Ectodermal cell (in vitro differentiated cells): ENCODE data around the gene ANTXRL.
"Not testable (repeated sequence)": the region's sequence is repeated elsewhere in the genome, so short reads cannot be mapped to it uniquely, and the experiment has no call there.

Experiments
- H3K27ac ChIP-seq: 2 replicates; pipeline ENCODE4 v1.7.0; 2013; ENCODE audit warnings: mild to moderate bottlenecking, low read depth, low read length; ENCODE audit not compliant: insufficient read depth, poor library complexity, severe bottlenecking
- H3K27me3 ChIP-seq: 2 replicates; pipeline ENCODE4 v1.7.0; 2013; ENCODE audit warnings: mild to moderate bottlenecking, low read length; ENCODE audit not compliant: insufficient read depth, control insufficient read depth, poor library complexity, severe bottlenecking
- H3K36me3 ChIP-seq: one replicate; pipeline ENCODE4 v1.7.0; 2013; ENCODE audit warnings: low read length; ENCODE audit not compliant: control insufficient read depth, insufficient read depth
- H3K4me1 ChIP-seq: one replicate; pipeline ENCODE4 v1.7.0; 2013; ENCODE audit warnings: low read length; ENCODE audit not compliant: control insufficient read depth, insufficient read depth
- H3K4me3 ChIP-seq: 2 replicates; pipeline ENCODE4 v1.7.0; 2013; ENCODE audit warnings: low read depth, low read length, control low read depth; ENCODE audit not compliant: insufficient read depth
- H3K9me3 ChIP-seq: 2 replicates; pipeline ENCODE4 v1.7.0; 2013; ENCODE audit warnings: mild to moderate bottlenecking, low read length, moderate library complexity; ENCODE audit not compliant: control insufficient read depth
- WGBS, 2 experiments: methylation state at CpG; one replicate each; pipeline ENCODE4 v1.1.7; 2013; ENCODE audit warnings: missing lambda C conversion rate in 2 of 2; 5-methylcytosine and 5-hydroxymethylcytosine counted together

ANTXRL gene

DNA sequence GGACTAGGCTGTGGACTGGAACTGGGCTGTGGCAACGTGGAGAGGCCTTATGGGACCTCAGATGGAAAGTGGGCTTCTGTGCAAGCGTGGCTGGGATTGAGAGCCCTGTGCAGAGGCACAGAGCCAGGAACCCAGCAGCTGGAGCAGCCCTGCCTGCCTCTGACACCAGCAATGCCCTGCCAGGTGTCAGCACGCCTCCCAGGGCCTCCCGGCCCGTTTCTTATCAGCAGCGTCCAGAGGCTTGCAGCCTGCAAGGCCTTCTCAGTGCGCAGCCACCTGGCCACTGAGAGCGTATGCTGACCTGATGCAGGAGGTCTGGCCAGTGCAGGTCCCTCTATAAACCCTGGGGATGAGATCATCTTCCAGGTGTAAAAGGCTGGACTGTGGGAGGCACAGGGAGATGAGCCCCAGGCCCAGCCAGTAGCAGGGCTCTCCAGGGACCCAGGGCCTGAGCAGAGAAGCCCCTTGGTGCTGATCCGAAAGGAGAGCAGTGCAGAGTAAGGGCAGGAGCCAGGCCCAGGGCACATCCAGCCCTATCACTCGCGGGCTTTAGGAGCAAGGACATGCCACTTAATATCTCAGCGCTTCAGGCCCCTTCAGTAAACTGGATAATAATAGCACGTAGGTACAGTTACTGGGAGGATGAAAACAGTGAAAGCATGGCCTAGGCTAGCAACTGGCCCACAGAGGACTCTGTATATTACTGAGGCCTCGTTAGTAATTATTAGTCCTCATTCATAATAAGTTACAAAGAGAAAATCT lies 38.8 kb upstream of the ANTXRL start:
- 83 to 85% methylated on average over 14 of the region's 14 CpGs for WGBS, 2 experiments
- no peaks in the 10 kb centered on the region for H3K36me3 ChIP-seq
- H3K27me3 ChIP-seq: no peaks in the 10 kb centered on the region
- no peak overlapping the region for H3K27ac ChIP-seq
- no peak overlapping the region for H3K4me3 ChIP-seq
- H3K4me1 ChIP-seq: no peaks in the 10 kb centered on the region
- no peaks in the 10 kb centered on the region for H3K9me3 ChIP-seq

- Histone ChIP-seq H3K27ac (no peak overlapping the region), H3K36me3 (no peaks in the 10 kb centered on the region), H3K4me1 (no peaks in the 10 kb centered on the region), H3K9me3 (no peaks in the 10 kb centered on the region), H3K27me3 (no peaks in the 10 kb centered on the region), H3K4me3 (no peak overlapping the region)
- WGBS, 2 experiments: 83 to 90% methylated on average over 10 of the region's 10 CpGs
Observed at GRCh38 chr10:46248651-46249146, 38.1 kb upstream of the ANTXRL start.

GRCh38 chr10:46249617-46250344 lies 37.0 kb upstream of the ANTXRL start:
- not testable (repeated sequence) for H3K9me3 ChIP-seq, H3K27ac ChIP-seq, H3K27me3 ChIP-seq, H3K4me1 ChIP-seq, H3K4me3 ChIP-seq, H3K36me3 ChIP-seq
- 88 to 89% methylated on average over 6 to 7 of the region's 9 CpGs for WGBS, 2 experiments

DNA sequence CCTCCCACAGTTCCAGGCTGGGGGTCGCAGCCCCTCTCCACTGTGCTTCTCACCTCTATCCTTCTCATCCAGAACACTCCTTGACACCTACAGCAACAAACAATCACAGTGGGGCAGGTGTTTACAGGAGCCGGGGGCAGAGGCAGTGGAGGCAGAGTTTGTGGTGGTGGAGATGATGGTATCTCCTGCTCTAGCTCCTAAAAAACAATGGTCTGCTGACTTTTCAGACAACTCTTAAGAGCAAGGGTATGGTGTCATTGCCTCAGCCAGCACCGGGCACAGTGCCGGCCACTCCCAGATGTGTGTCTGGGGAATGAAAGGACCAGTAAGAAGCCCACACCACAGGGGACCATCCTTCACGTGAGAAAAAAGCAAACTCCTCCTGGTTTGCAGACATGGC lies 36.3 kb upstream of the ANTXRL start:
- Histone ChIP-seq H3K36me3 (no peaks in the 10 kb centered on the region), H3K4me1 (no peaks in the 10 kb centered on the region), H3K27ac (no peak overlapping the region), H3K9me3 (no peaks in the 10 kb centered on the region), H3K4me3 (no peak overlapping the region), H3K27me3 (no peaks in the 10 kb centered on the region)
- WGBS, 2 experiments: 84 to 85% methylated on average over 5 of the region's 5 CpGs

- Histone ChIP-seq H3K4me1 (no peaks in the 10 kb centered on the region), H3K27me3 (no peaks in the 10 kb centered on the region), H3K4me3 (no peak overlapping the region), H3K9me3 (no peaks in the 10 kb centered on the region), H3K27ac (no peak overlapping the region), H3K36me3 (no peaks in the 10 kb centered on the region)
- 83 to 84% methylated on average over 9 of the region's 9 CpGs for WGBS, 2 experiments
Observed at GRCh38 chr10:46250898-46251856, 35.6 kb upstream of the ANTXRL start.

- Histone ChIP-seq H3K4me3 (no peak overlapping the region), H3K27ac (no peak overlapping the region), H3K36me3 (no peaks in the 10 kb centered on the region), H3K4me1 (no peaks in the 10 kb centered on the region), H3K9me3 (no peaks in the 10 kb centered on the region), H3K27me3 (no peaks in the 10 kb centered on the region)
- WGBS, 2 experiments: 89 to 93% methylated on average over 16 of the region's 16 CpGs
Observed at GRCh38 chr10:46251857-46252847, 34.6 kb upstream of the ANTXRL start.

DNA sequence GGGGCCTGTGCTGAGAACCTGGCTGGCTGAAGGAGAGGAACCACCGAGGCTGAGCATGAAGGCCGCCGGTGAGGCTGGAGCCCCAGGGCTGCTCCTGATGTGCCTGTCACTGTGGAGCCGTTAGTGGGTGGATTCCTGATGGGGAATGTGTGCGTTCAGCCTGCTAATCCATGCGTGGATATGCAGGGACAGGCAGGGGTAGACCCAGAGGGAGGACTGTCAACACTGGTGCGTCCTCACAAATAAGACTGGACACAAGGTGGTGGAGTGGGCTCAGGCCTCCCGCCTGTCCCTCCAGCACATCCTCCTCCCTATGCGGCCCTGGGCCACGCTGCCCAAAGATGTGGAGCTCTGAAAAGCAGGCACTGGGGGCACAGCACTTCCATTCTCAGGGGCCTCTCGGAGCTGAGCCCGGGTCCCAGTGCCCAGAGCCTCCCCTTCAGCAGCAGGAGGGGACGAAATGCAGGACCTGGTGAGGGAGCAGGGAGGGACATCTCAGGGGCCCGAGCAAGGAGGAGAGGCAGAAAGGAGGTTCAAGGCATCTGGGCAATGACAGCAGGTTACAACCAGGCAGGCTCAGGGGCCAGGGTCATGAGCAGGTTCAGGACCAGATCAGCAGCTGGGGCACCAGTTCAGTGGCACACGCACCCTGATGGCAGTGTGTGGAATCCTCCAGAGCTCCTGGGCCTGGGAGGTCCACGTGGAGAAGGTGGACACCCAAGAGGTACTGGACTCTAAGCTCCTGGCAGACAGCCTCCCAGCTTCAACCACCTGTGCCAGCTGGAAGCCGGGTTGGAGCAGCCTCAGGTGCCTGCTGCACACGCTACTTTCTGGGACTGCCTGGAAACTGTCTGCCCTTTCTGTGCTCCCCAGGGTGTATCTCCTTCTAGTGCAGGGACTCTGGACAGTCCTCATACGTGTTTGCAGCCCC lies 33.5 kb upstream of the ANTXRL start:
- Histone ChIP-seq H3K36me3 (no peaks in the 10 kb centered on the region), H3K4me3 (no peak overlapping the region), H3K9me3 (no peaks in the 10 kb centered on the region), H3K4me1 (no peaks in the 10 kb centered on the region), H3K27me3 (no peaks in the 10 kb centered on the region), H3K27ac (no peak overlapping the region)
- whole genome bisulfite sequencing, 2 experiments: 84 to 87% methylated on average over 19 of the region's 19 CpGs

GRCh38 chr10:46254007-46254383 lies 32.8 kb upstream of the ANTXRL start:
- no peaks in the 10 kb centered on the region for H3K9me3 ChIP-seq
- no peaks in the 10 kb centered on the region for H3K4me1 ChIP-seq
- H3K27ac ChIP-seq: no peak overlapping the region
- WGBS, 2 experiments: 92 to 93% methylated on average over 6 of the region's 6 CpGs
- no peak overlapping the region for H3K4me3 ChIP-seq
- H3K36me3 ChIP-seq: no peaks in the 10 kb centered on the region
- H3K27me3 ChIP-seq: no peaks in the 10 kb centered on the region
